HG02642 (cell line): Measurements from ENCODE around the gene PAQR6.

ENCODE experiments used
- ATAC-seq: cut with Tn5 transposase; IDR thresholded peaks from one replicate; pipeline ENCODE4 v1.9.1; 2021; ENCODE audit warnings: mild to moderate bottlenecking; ENCODE audit not compliant: unreplicated experiment, poor library complexity

The PAQR6 gene

DNA sequence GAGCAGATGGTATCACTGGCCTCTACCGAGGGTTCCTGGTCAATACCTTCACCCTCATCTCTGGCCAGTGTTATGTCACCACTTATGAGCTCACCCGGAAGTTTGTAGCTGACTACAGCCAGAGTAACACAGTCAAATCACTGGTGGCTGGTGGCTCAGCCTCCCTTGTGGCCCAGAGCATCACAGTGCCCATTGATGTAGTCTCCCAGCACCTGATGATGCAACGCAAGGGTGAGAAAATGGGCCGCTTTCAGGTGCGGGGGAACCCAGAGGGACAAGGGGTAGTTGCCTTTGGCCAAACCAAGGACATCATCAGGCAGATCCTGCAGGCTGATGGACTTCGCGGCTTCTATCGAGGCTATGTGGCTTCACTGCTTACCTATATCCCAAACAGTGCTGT, 47.8 kb downstream of the PAQR6 start:
- no peak for ATAC-seq

DNA sequence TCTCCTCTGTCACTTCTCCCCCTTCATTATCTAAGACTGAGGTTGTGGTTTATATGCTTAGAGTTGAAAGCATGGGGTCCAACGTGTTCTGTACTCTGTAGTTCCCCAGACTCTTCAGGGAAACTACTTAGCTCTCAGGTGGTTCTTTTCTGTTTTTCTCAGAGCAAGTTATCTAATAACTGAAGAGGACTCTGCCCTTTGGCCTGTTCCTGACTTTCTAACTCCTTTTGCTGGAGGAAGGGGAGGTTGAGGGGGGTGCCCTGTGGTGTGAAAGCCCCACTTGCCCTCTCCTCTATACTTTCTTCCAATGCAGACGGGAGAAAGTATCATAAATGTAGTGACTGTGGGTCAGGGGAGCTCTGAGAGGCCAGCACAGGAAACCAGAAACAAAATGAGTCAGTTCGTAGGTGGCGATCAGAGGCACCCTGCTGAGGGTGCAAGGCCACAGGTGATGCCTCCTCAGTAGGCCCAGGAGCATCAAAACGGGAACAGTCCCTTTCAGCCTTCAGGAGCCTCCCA, 49.0 kb downstream of the PAQR6 start:
- no peak for ATAC-seq

DNA sequence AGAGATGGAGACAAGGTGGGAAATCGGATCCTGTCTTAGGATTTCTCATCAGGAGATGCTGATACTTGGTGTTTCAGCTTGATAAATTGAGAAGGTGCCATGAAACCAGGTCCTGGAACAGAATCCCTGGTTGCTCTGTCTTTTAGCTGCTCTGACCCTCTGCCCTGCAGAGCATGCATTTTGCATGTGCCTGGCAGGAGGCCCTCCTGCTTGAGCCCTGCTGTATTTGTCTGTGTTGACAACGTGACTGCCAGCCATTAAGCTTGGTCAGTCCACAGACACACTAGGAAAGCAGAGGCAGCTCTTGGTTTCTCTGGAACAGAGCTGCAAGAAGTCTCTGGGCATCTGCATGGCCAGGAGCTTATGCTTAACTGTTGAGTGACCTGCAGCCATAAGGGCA, 51.4 kb downstream of the PAQR6 start:
- ATAC-seq, result no peak

DNA sequence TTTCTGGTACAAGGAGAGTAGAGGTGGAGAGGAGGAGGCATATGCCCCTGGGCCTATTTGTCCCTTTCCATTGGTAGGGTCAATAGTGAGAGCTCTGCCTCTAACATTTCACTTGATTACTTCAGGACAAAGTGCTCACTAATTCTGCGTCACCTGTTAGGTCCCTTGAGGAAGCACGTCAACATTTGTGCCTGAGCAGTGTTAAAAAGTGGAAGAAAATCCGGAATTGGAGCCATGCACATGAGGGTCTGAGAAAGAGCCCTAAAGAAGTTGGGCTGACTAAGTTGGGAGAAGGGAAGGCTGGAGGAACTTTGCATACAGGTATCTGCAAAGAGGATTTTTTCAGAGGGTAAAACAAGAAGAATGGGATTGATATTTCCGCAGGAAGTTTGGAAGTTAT, 52.0 kb downstream of the PAQR6 start:
- no peak for ATAC-seq

DNA sequence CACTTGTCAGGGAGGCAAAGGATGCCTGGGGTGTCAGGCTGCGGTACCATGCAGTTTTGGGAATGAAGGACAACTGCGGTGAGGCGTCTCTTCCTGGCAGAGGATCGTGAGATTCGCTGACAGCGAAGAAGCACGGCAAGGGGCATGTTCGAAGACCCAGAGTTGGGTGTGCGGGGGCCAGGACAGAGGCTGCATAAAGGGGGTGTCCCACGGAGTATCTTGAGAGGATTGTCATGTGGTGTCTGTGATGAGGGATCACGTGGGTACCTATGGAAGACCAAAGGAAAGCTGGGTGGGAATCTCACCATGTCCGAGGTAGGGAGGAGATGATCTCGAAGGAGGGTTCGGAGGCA, 53.6 kb downstream of the PAQR6 start:
- no peak for ATAC-seq

DNA sequence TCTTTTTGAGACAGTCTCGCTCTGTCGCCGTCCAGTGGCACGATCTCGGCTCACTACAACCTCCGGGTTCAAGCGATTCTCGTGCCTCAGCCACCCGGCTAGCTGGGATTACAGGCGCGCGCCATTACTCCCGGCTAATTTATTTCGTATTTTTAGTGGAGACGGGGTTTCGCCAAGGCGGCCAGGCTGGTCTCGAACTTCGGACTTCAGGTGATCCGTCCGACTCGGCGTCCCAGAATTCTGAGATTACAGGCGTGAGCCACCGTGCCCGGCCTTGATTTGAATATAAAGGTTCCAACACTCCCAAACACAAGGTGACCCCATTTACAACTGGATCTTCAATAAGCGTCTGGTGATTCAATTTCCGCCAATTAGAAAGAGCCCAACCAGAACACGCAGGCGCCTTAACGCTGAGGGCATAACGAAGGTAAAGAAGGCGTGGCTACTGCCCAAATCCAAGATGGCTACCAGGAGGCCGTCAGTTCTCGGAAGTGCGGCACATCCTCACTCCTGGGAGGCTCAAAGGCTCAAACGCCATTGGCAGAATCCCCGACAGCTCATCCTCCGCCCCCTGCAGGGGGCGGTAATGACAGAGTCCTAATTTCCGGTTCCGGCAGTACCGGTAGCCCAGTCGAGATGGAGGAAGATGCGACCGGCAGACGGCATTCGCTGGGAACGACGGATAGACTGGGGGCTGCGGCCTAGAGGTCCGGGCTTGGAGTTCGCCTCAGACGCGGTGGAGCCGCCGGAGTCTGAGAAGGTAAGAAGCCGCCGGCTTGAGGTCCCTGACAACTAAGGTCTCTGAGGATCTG, 54.2 kb downstream of the PAQR6 start, which contains the start of gene SLC25A44:
TSS of gene SLC25A44 (plus strand) at position 617 of the 812 bp plus-strand sequence. CDS start 5,744 bp downstream, outside the sequence.
- ATAC-seq, result peak; percentile 96
